Heart left ventricle (tissue), 16 donors: Measurements from ENCODE around the gene KIF3C. TPM values are rescaled to one million over a fixed set of nuclear protein-coding genes. Genes with fewer than 3 reads are reported as not detected.

Source experiments
- ATAC-seq, 4 donors: fragments of 200-7000 bp; cut with Tn5 transposase; one replicate each; pipeline ENCODE4 v1.9.1; 2020 to 2022; ENCODE audit warnings: moderate library complexity in 4 of 4, mild to moderate bottlenecking in 3 of 4, moderate number of reproducible peaks in 1 of 4
- DNase-seq, 5 donors: peaks; one replicate each; pipeline ENCODE4 v3.0.0-alpha.2; 2020
- H3K27ac ChIP-seq, 12 donors: fragments of 200-600 bp; sonication (generic) in 4 of 12; one replicate each; pipeline versions ENCODE4 v1.5.0 to v1.8.0; 2016 to 2022; ENCODE audit warnings: mild to moderate bottlenecking in 2 of 12
- H3K27me3 ChIP-seq, 9 donors: fragments of 200-600 bp; sonication (generic) in 2 of 9; one replicate each; pipeline versions ENCODE4 v1.5.1 to v1.8.0; 2016 to 2022; ENCODE audit warnings: mild to moderate bottlenecking in 3 of 9
- H3K36me3 ChIP-seq, 9 donors: fragments of 200-600 bp; sonication (generic) in 2 of 9; one replicate each; pipeline versions ENCODE4 v1.5.0 to v1.8.0; 2018 to 2022; ENCODE audit warnings: mild to moderate bottlenecking in 2 of 9
- H3K4me1 ChIP-seq, 12 donors: fragments of 200-600 bp; sonication (generic) in 4 of 12; one replicate each; pipeline versions ENCODE4 v1.5.0 to v1.8.0; 2016 to 2022; ENCODE audit warnings: mild to moderate bottlenecking in 3 of 12
- H3K4me3 ChIP-seq, 12 donors: fragments of 200-600 bp; sonication (generic) in 4 of 12; one replicate each; pipeline versions ENCODE4 v1.5.0 to v1.8.0; 2017 to 2022; ENCODE audit warnings: mild to moderate bottlenecking in 9 of 12, moderate library complexity in 4 of 12
- H3K9me3 ChIP-seq, 12 donors: fragments of 200-600 bp; sonication (generic) in 4 of 12; one replicate each; pipeline versions ENCODE4 v1.5.0 to v1.8.0; 2016 to 2022; ENCODE audit warnings: mild to moderate bottlenecking in 1 of 12
- CTCF ChIP-seq, 12 donors: fragments of 200-600 bp; sonication (generic) in 4 of 12; IDR thresholded peaks; one replicate each; pipeline versions ENCODE4 v1.5.0 to v1.8.0; 2018 to 2022; ENCODE audit warnings: antibody characterized with exemption in 12 of 12, mild to moderate bottlenecking in 5 of 12
- POLR2A ChIP-seq, 2 donors: fragments of 450-650 bp; IDR thresholded peaks; one replicate each; pipeline ENCODE4 v1.6.1; 2017; ENCODE audit warnings: antibody characterized with exemption in 2 of 2, mild to moderate bottlenecking in 2 of 2, moderate library complexity in 2 of 2
- WGBS, 4 donors: extraction: QIAGEN DNeasy Blood & Tissue Kit in 2 of 4; methylation state at CpG; one replicate each; pipeline versions ENCODE4 v1.1.5 to v1.1.7; 2013 to 2018; 5-methylcytosine and 5-hydroxymethylcytosine counted together
- intact Hi-C, 10 donors: fragments of 100-400 bp; cut with DNase I; formaldehyde crosslinking; loops; one replicate each; pipeline versions ENCODE4 v1.11.1 to v1.14.2; 2022
- polyA plus RNA-seq, 2 donors: library from polyadenylated mRNA; stranded (reverse); fragments of 200-250 nt; gene quantifications; one replicate each; pipeline ENCODE4 v1.2.3, GENCODE V29; 2013
- total RNA-seq, 9 donors: library from RNA; depleted of rRNA in 2 of 9; stranded (reverse); fragments of >200 nt in 2 of 9; fragmentation: NEBNext Ultra II Directional in 3 of 9; extraction: Animal tissue kit (Norgen Biotek cat#: 25700) in 3 of 9; gene quantifications; one replicate each; pipeline versions ENCODE4 v1.1.0 to v1.2.4, GENCODE V29; 2016 to 2023
- donor health status: ischemic (EF 13 %, LVEDD 7.1; RV severe dilation, severe dysfunction).
- donor health status: healthy with polysubstance abuse.
- donor health status: DM: no; HTN: yes; CAD: no.
- donor health status: DM: no; HTN: no; CAD: no.
- donor health status: ischemic (EF 25% LVEDD 6.9; RV normal size, moderate dysfunction).
- donor health status: ischemic (EF 25% LVEDD 5.7; RV mildly dilated, moderate dysfunction).
- donor health status: healthy.
- donor health status: DM: yes; HTN: yes; CAD: no.
- donor health status: ischemic (EF 35%, LVEDD 5.7; RV mildly dilated, moderate dysfunction).
- donor health status: nonischemic (EF 11% LVEDD 7.7; RV severe dilation, severe dysfunction).
- donor health status: DM: yes; HTN: yes; CAD: no.
- donor health status: PGD.
- donor health status: ischemic (EF 29% LVEDD 5.4; RV normal size, mild dysfunction).
- donor health status: nonischemic (EF 23%, LVEDD 6.1; RV moderate dilation, normal function).

The KIF3C gene
- total and polyA plus RNA-seq, 11 donors: 0.93 to 8.9 (median 2.3) TPM

- DNase-seq (no peak), ATAC-seq (no peak)
- no peak for TF ChIP-seq POLR2A (IDR thresholded peaks at IDR 0.05)
- TF ChIP-seq CTCF (IDR thresholded peaks at IDR 0.05): no peak
- H3K4me1 ChIP-seq: peaks cover 0 to 36% (median 15%) of the 10 kb centered on the region in 12 donors
- no peaks in the 10 kb centered on the region for H3K9me3 ChIP-seq
- intact Hi-C loops: no loop called here
- peaks cover 0 to 2% (median 0%) of the 10 kb centered on the region in 9 donors for H3K36me3 ChIP-seq
- 58 to 80% (median 69%) methylated on average over 2 of the region's 2 CpGs for WGBS, 4 donors
- H3K27me3 ChIP-seq: no peaks in the 10 kb centered on the region
- no peak overlapping the region for H3K4me3 ChIP-seq
- H3K27ac ChIP-seq: no peak overlapping the region
Observed at GRCh38 chr2:25979001-25979400, 3.3 kb downstream of the KIF3C start.

GRCh38 chr2:25977768-25978167, 4.5 kb downstream of the KIF3C start:
- 90 to 96% (median 94%) methylated on average over 3 of the region's 3 CpGs for WGBS, 4 donors
- intact Hi-C loops: no loop called here
- TF ChIP-seq POLR2A (IDR thresholded peaks at IDR 0.05): no peak
- no peak for TF ChIP-seq CTCF (IDR thresholded peaks at IDR 0.05)

GRCh38 chr2:25976983-25977741, 5.1 kb downstream of the KIF3C start:
- Histone ChIP-seq H3K36me3 (peaks cover 0 to 2% (median 0%) of the 10 kb centered on the region in 9 donors), H3K9me3 (no peaks in the 10 kb centered on the region), H3K27me3 (no peaks in the 10 kb centered on the region), H3K4me3 (no peak overlapping the region), H3K4me1 (peaks cover 0 to 36% (median 9%) of the 10 kb centered on the region in 12 donors), H3K27ac (no peak overlapping the region)
- ATAC-seq: no peak
- TF ChIP-seq CTCF (IDR thresholded peaks at IDR 0.05): no peak
- TF ChIP-seq POLR2A (IDR thresholded peaks at IDR 0.05): no peak
- no peak for DNase-seq
- intact Hi-C loops: no loop called here
- WGBS, 4 donors: 80 to 93% (median 85%) methylated on average over 6 of the region's 6 CpGs

More at GRCh38 chr2:25977768-25978167, 4.5 kb downstream of the KIF3C start:
- peaks cover 0 to 36% (median 11%) of the 10 kb centered on the region in 12 donors for H3K4me1 ChIP-seq
- no peaks in the 10 kb centered on the region for H3K9me3 ChIP-seq
- DNase-seq (no peak), ATAC-seq (no peak)
- peaks cover 0 to 2% (median 0%) of the 10 kb centered on the region in 9 donors for H3K36me3 ChIP-seq
- H3K27ac ChIP-seq: no peak overlapping the region
- no peaks in the 10 kb centered on the region for H3K27me3 ChIP-seq
- no peak overlapping the region for H3K4me3 ChIP-seq

GRCh38 chr2:25972049-25972823, 10.1 kb downstream of the KIF3C start:
- 77 to 81% (median 78%) methylated on average over 7 of the region's 7 CpGs for WGBS, 4 donors
- ATAC-seq (no peak), DNase-seq (no peak)
- Histone ChIP-seq H3K27me3 (no peaks in the 10 kb centered on the region), H3K4me1 (peaks cover 0 to 3% (median 0%) of the 10 kb centered on the region in 12 donors), H3K4me3 (no peak overlapping the region), H3K27ac (no peak overlapping the region), H3K36me3 (peaks cover 0 to 2% (median 0%) of the 10 kb centered on the region in 9 donors), H3K9me3 (no peaks in the 10 kb centered on the region)
- no peak for TF ChIP-seq CTCF (IDR thresholded peaks at IDR 0.05)
- TF ChIP-seq POLR2A (IDR thresholded peaks at IDR 0.05): no peak
- intact Hi-C loops: no loop called here
